HG02840 (cell line): Measurements from ENCODE around the gene FGF12.
A peak's percentile ranks its signal among the peaks of the same experiment; 100 is the strongest.

Experiments used
- ATAC-seq: cut with Tn5 transposase; IDR thresholded peaks from one replicate; pipeline ENCODE4 v1.9.1; 2021; ENCODE audit warnings: mild to moderate bottlenecking, moderate library complexity, moderate number of reproducible peaks; ENCODE audit not compliant: unreplicated experiment, low FRiP score

The FGF12 gene

GRCh38 chr3:192514081-192514753 lies 213.1 kb downstream of the FGF12 start:
- no peak for ATAC-seq

DNA sequence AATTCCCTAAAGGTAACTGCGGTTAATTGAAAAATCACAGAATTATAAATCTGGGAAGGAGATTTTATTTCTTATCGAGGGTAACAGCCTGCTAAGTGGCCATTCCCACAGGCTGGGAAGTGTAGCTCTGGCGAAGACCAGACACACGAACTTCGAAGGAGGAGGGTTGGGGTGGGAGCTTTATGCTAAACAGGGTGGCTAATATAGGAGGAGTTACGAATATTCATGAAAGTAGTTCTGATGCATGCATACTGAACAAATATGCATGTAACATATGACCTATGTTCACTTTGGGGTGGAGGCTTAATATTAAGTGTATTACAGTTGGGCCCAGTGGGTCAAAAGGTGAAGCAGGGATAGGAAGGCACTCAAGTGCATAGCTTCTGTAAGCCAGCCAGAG lies 221.6 kb downstream of the FGF12 start:
- no peak for ATAC-seq

DNA sequence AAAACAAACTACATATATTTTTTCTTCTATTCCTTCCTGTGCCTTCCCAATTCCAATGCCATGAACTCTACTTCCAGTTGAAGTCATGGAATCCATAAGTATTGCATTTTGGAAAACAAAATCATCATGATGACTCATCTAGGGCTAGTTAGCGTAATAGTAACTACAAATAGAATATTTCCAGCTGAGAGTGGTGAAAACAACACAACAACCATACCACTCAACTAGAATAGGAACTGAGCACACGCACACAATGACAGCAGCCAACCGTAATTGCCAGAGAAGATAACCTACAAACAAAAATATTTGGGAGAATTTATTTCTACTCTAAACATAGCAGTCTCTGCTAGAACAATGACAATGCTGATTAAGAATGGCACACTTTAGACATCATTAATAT lies 225.9 kb downstream of the FGF12 start:
- no peak for ATAC-seq

GRCh38 chr3:192496905-192497587 lies 230.3 kb downstream of the FGF12 start:
- no peak for ATAC-seq

GRCh38 chr3:192494174-192494573 lies 233.2 kb downstream of the FGF12 start:
- ATAC-seq, result no peak

GRCh38 chr3:192490720-192491119 lies 236.6 kb downstream of the FGF12 start:
- ATAC-seq, result no peak

GRCh38 chr3:192489579-192489978 lies 237.8 kb downstream of the FGF12 start:
- no peak for ATAC-seq

DNA sequence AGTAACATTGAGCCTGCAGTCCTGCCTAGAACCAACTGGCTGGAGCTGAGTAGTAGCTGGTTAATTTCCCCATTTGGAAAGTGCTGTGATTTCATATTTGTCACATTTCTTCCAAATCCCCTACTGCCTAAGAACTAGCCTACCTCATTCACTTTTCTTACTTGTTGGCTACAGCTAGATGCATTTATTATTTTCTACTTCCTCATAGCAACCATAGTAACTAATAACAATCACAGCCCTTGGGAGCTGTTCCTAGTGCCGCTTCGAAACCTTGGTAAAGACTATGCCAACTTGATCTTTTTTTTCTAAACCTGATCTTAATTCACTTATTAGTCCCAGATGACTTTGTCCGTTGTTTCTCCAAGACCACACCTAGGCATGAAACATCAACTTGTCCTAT lies 240.3 kb downstream of the FGF12 start:
- no peak for ATAC-seq

GRCh38 chr3:192482809-192483208 lies 244.5 kb downstream of the FGF12 start:
- ATAC-seq, result no peak

DNA sequence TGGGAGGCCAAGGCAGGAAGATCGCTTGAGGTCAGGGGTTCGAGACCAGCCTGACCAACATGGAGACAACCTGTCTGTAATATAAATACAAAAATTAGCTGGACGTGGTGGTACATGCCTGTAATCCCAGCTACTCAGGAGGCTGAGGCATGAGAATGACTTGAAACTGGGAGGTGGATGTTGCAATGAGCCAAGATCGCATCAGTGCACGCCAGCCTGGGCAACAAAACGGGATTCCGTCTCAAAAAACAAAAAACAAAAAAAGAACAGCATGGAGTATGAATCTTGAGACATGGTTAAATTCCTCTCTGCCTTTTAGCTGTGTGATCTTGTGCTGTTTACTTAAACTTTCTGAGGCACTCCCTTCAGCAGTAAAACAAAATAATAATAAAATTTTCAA lies 244.9 kb downstream of the FGF12 start:
- ATAC-seq, result no peak

- ATAC-seq, result no peak
Observed at GRCh38 chr3:192481638-192482037, 245.7 kb downstream of the FGF12 start.

DNA sequence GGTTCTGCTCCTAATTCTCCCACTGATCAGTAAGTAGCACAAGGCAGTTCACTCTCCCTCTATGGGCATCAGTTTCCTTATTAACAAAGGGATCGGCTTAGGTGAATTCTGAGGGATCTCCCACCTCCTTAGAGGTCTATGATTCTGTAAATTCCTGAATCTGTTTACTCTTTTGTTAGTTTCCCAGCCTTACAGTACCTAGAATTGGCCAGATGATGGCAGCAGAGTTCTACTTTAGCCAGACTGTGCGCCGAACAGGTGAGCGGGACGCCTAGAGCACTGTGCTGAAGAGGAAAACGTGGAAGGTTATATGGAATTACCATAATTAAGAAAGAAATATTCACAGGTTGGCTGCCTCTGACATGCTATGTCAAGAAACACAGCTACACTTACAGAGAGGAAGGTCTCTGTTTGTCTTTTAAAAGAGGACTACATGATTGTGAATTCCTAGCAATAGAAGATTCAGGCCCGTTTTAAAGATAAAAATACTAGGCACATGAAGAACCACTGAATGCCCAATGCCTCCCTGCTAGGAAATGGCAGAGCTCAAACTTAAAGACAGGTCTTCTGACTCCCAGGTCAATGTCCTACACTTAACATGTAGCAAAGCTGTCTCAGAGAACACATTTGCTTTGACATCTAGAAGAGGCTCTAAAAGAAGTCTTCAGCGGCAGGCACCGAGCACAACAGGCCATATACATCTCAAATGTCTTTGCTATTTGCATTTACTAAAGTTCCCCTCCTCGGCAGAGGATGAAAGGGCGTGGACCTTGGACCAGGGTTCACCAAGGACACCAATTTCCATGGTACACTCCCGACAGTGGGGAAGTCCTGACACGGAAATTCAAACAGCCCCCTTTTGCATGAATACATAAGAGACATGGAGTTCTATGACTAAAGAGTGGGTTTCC lies 259.9 kb downstream of the FGF12 start:
- peak; percentile 91 for ATAC-seq

DNA sequence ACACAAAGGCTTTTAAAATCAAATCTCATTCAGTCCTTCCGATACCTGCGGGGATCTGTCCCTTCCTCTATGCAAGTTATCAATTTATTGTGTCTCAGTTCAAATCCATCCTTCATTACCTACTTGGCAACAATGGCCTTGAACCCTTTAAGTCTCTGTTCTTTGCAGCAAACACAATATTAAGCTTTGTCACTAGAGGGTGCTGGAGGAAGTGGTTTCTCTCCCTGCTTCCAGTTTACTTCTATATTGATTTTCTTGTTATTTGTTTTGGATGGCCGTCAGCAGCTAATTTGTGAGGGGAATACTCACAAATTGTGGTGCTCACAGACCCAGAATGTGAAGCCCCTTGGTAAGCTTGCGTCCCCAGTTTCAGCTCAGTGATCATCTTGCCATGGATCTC lies 278.3 kb downstream of the FGF12 start:
- ATAC-seq, result no peak

GRCh38 chr3:192445770-192446644 lies 281.3 kb downstream of the FGF12 start:
- no peak for ATAC-seq

DNA sequence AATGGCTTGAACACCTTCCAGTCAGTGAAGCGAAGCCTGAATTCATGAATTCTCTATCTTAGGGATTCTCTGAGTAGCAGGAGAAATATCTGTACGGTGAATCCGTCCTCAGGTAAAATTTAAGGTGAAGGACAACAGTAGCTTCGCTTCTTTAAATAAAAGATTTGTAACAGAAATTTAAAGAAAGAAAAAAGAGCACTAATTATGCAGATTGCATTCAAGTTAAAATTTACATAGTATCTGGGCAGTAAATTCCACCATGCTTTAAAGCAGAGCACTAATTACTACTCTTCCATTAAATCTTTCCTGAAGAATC lies 282.6 kb downstream of the FGF12 start:
- ATAC-seq, result no peak

GRCh38 chr3:192444096-192444790 lies 283.1 kb downstream of the FGF12 start:
- ATAC-seq, result peak; percentile 86

DNA sequence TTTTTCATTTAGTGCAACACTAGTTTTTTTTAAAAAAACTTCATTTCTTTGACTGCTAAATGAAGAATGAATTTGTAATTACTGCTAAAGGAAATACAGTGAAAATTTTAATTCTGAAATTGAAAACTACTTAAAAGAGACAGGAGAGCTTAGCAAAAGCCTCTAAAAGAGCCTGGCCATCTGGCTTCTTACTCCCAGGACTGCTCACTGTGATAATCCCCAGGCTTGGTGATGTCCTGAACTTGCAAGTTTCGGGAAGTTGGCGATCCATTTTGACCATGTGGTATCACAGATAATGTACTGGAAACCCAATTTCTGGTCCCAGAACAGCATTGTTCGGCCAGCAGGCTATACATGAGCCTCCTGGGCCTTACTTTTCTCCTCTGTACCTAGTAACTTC lies 292.1 kb downstream of the FGF12 start:
- ATAC-seq, result no peak

GRCh38 chr3:192434186-192434585 lies 293.2 kb downstream of the FGF12 start:
- no peak for ATAC-seq

DNA sequence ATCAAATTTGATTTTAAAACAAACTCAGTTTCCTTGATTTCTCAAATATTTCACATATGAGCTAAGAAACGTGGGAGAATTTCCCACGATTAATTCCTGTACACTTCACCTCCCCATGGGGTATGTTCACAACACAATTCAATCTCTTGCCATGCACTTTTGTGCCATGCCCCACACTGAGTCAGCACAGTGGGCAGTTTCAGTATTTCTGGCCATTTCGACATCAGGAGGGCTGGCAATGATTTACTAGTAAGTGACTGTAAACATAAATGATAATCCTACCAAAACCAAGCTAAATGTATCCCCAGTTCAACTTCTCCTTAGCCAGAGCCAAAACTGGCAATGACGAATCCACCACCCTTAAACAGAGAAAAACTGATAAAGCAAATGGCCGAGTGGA lies 293.6 kb downstream of the FGF12 start:
- ATAC-seq, result no peak

GRCh38 chr3:192422997-192423342 lies 304.4 kb downstream of the FGF12 start:
- ATAC-seq, result no peak
